HEK293 (cell line): Measurements from ENCODE around the gene PSMC4.

Experiments
- CTCF ChIA-PET: fragments of 350-600 bp; formaldehyde crosslinking; extraction: SDS; loops from one replicate; lab custom pipeline; 2021; ENCODE audit warnings: antibody characterized with exemption; lab: Yijun Ruan, JAX
- POLR2A ChIA-PET: fragments of 300-600 bp; formaldehyde crosslinking; extraction: SDS; loops from one replicate; lab custom pipeline; 2020; ENCODE audit warnings: antibody characterized with exemption, inconsistent platforms; lab: Yijun Ruan, JAX
- H3K27ac ChIP-seq: fragments of 200-500 bp; sonication (Bioruptor generic); 2 replicates; pipeline ENCODE4 v1.5.1; 2014; ENCODE audit warnings: low read depth, low read length, control low read depth, inconsistent platforms; ENCODE audit errors: extremely low read depth
- H3K36me3 ChIP-seq, 2 experiments: fragments of 200-500 bp in 1 of 2; sonication (Bioruptor generic) in 1 of 2; 1 replicate in 1 of 2; 2 replicates in 1 of 2; pipeline ENCODE4 v1.5.1; 2014 to 2017; ENCODE audit warnings: inconsistent platforms in 2 of 2, low read length in 2 of 2; ENCODE audit not compliant: control insufficient read depth in 2 of 2, insufficient read depth in 1 of 2
- H3K4me1 ChIP-seq: fragments of 200-500 bp; sonication (Bioruptor generic); 2 replicates; pipeline ENCODE4 v1.5.1; 2014; ENCODE audit warnings: mild to moderate bottlenecking, low read length, inconsistent platforms; ENCODE audit not compliant: control insufficient read depth, insufficient read depth
- H3K4me3 ChIP-seq: 2 replicates; pipeline ENCODE4 v1.5.1; 2011; ENCODE audit warnings: low read depth, mild to moderate bottlenecking, control low read depth, low read length, moderate library complexity
- H3K9me3 ChIP-seq: fragments of 200-500 bp; sonication (Bioruptor generic); 2 replicates; pipeline ENCODE4 v1.5.1; 2014; ENCODE audit warnings: low read depth, low read length, inconsistent platforms; ENCODE audit not compliant: control insufficient read depth, insufficient read depth
- BCL11B ChIP-seq: fragments of 450-650 bp; formaldehyde crosslinking; IDR thresholded peaks from 2 replicates; pipeline ENCODE4 v1.5.1; 2016; ENCODE audit warnings: low read depth, missing biosample characterization, missing genetic modification characterization
- FEZF1 ChIP-seq: fragments of 450-650 bp; formaldehyde crosslinking; IDR thresholded peaks from 2 replicates; pipeline ENCODE4 v1.5.1; 2016; ENCODE audit warnings: missing biosample characterization, missing genetic modification characterization
- SCRT1 ChIP-seq: fragments of 450-650 bp; formaldehyde crosslinking; IDR thresholded peaks from 2 replicates; pipeline ENCODE4 v1.5.1; 2016; ENCODE audit warnings: missing biosample characterization, missing genetic modification characterization, borderline replicate concordance
- SP3 ChIP-seq: fragments of 450-650 bp; formaldehyde crosslinking; IDR thresholded peaks from 2 replicates; pipeline ENCODE4 v1.5.1; 2016; ENCODE audit warnings: missing biosample characterization, missing genetic modification characterization
- YY1 ChIP-seq: fragments of 450-650 bp; formaldehyde crosslinking; IDR thresholded peaks from 2 replicates; pipeline ENCODE4 v1.5.1; 2018; ENCODE audit warnings: missing biosample characterization, missing genetic modification characterization
- ZFP37 ChIP-seq: fragments of 450-650 bp; formaldehyde crosslinking; IDR thresholded peaks from 2 replicates; pipeline ENCODE4 v1.5.1; 2016; ENCODE audit warnings: missing biosample characterization, missing genetic modification characterization
- ZNF138 ChIP-seq: fragments of 450-650 bp; formaldehyde crosslinking; IDR thresholded peaks from 2 replicates; pipeline ENCODE4 v1.5.1; 2016; ENCODE audit warnings: missing biosample characterization, missing genetic modification characterization, borderline replicate concordance
- ZNF155 ChIP-seq: fragments of 450-650 bp; formaldehyde crosslinking; IDR thresholded peaks from 2 replicates; pipeline ENCODE4 v1.5.1; 2016; ENCODE audit warnings: missing biosample characterization, missing genetic modification characterization
- ZNF174 ChIP-seq: fragments of 450-650 bp; formaldehyde crosslinking; IDR thresholded peaks from 2 replicates; pipeline ENCODE4 v1.5.0; 2017; ENCODE audit warnings: missing biosample characterization, mild to moderate bottlenecking, missing genetic modification characterization
- ZNF324 ChIP-seq: fragments of 450-650 bp; formaldehyde crosslinking; IDR thresholded peaks from 2 replicates; pipeline ENCODE4 v1.5.1; 2016; ENCODE audit warnings: missing biosample characterization, missing genetic modification characterization
- ZNF341 ChIP-seq: fragments of 450-650 bp; formaldehyde crosslinking; IDR thresholded peaks from 2 replicates; pipeline ENCODE4; 2016; ENCODE audit warnings: low read depth, missing biosample characterization, missing genetic modification characterization
- ZNF350 ChIP-seq: fragments of 450-650 bp; formaldehyde crosslinking; IDR thresholded peaks from 2 replicates; pipeline ENCODE4 v1.5.0; 2017; ENCODE audit warnings: missing biosample characterization, mild to moderate bottlenecking, missing genetic modification characterization
- ZNF37A ChIP-seq: fragments of 450-650 bp; IDR thresholded peaks from 2 replicates; pipeline ENCODE4 v1.5.1; 2018; ENCODE audit warnings: missing biosample characterization, missing genetic modification characterization
- ZNF404 ChIP-seq: fragments of 450-650 bp; formaldehyde crosslinking; IDR thresholded peaks from 2 replicates; pipeline ENCODE4 v1.5.1; 2017; ENCODE audit warnings: missing biosample characterization, missing genetic modification characterization
- ZNF449 ChIP-seq: fragments of 450-650 bp; formaldehyde crosslinking; IDR thresholded peaks from 2 replicates; pipeline ENCODE4 v1.5.1; 2017; ENCODE audit warnings: missing biosample characterization, mild to moderate bottlenecking, missing genetic modification characterization, moderate library complexity
- ZNF704 ChIP-seq: fragments of 450-650 bp; formaldehyde crosslinking; IDR thresholded peaks from 2 replicates; pipeline ENCODE4 v1.5.1; 2016; ENCODE audit warnings: missing biosample characterization, missing genetic modification characterization
- ZNF76 ChIP-seq: fragments of 450-650 bp; formaldehyde crosslinking; IDR thresholded peaks from 2 replicates; pipeline ENCODE4; 2016; ENCODE audit warnings: low read depth, missing biosample characterization, missing genetic modification characterization, borderline replicate concordance
- ZNF768 ChIP-seq: fragments of 450-650 bp; formaldehyde crosslinking; IDR thresholded peaks from 2 replicates; pipeline ENCODE4 v1.5.1; 2018; ENCODE audit warnings: missing biosample characterization, mild to moderate bottlenecking, missing genetic modification characterization
- TF ChIP-seq, protein P1 (sequence below): fragments of 450-650 bp; formaldehyde crosslinking; IDR thresholded peaks from 2 replicates; pipeline ENCODE4 v1.5.1; 2016; ENCODE audit warnings: missing biosample characterization, missing genetic modification characterization
- TF ChIP-seq, protein P2 (sequence below): fragments of 450-650 bp; formaldehyde crosslinking; IDR thresholded peaks from 2 replicates; pipeline ENCODE4 v1.5.1; 2016; ENCODE audit warnings: missing biosample characterization, missing genetic modification characterization
- TF ChIP-seq, protein P3 (sequence below): fragments of 450-650 bp; formaldehyde crosslinking; IDR thresholded peaks from 2 replicates; pipeline ENCODE4 v1.5.0; 2017; ENCODE audit warnings: missing biosample characterization, missing genetic modification characterization, borderline replicate concordance

Gene PSMC4

GRCh38 chr19:39996811-39997637 lies 26.1 kb downstream of the PSMC4 start, which contains the start of gene ZNF546 (continued):
- TF ChIP-seq, protein P1, sequence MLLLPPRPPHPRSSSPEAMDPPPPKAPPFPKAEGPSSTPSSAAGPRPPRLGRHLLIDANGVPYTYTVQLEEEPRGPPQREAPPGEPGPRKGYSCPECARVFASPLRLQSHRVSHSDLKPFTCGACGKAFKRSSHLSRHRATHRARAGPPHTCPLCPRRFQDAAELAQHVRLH (tag by site-specific recombination): peak; percentile 46
- TF ChIP-seq SP3 (tag by site-specific recombination): peak; percentile 68
- peak; percentile 99 for TF ChIP-seq ZNF76 (tag by site-specific recombination)

DNA sequence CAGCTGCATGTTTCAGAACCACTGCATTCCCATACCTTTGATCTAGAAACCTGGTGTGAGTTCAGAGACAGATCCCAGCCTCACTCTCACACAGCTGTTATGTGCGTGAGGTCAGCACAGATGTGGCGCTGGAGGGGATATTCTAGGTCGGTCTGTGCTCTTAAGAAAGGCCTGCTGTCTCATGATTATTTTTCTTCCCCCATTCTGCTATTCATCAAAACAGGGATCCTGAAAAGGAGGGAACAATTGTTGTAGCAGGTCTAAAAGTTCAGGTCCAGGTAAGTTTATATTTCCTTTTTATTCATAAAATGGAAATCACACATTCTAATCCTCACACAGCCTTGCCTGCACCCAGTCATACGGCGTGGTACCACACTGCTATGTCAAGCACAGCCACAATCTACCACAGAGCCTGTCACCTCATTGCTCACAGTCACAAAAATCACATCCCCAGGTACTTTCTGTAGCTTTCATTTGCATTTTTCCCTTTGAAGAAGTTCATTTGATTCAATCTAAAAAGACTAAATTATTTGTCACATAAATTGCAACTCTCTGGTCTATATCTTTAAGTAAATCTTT lies 26.8 kb downstream of the PSMC4 start:
- peak overlapping the region; percentile 84 for H3K4me3 ChIP-seq
- peak overlapping the region; percentile 83; the same call in 1 of the 2 replicates for H3K27ac ChIP-seq
- 0 out of 2 replicates have a peak, but pooled peaks cover 4% of the 10 kb centered on the region for H3K9me3 ChIP-seq
- ChIA-PET CTCF (interaction anchor here (0.5 to 2.5 kb wide), 4 partner anchors 27 to 446 kb away, joined by 3 to 17 read pairs (median 4); partner anchors contain the start of genes PSMC4 and TTC9B), POLR2A (interaction anchor here (0.6 to 3.1 kb wide), 12 partner anchors 9 to 196 kb away, joined by 3 to 49 read pairs (median 5); partner anchors contain the start of genes FBL, PSMC4, ZNF780A and ZNF780B)
- H3K36me3 ChIP-seq: peaks cover 3 to 47% of the 10 kb centered on the region in 2 experiments
- TF ChIP-seq BCL11B (tag by site-specific recombination) (no peak), ZNF768 (tag by site-specific recombination) (peak; percentile 41; the same call in 1 of the 2 replicates)
- TF ChIP-seq, protein P2, sequence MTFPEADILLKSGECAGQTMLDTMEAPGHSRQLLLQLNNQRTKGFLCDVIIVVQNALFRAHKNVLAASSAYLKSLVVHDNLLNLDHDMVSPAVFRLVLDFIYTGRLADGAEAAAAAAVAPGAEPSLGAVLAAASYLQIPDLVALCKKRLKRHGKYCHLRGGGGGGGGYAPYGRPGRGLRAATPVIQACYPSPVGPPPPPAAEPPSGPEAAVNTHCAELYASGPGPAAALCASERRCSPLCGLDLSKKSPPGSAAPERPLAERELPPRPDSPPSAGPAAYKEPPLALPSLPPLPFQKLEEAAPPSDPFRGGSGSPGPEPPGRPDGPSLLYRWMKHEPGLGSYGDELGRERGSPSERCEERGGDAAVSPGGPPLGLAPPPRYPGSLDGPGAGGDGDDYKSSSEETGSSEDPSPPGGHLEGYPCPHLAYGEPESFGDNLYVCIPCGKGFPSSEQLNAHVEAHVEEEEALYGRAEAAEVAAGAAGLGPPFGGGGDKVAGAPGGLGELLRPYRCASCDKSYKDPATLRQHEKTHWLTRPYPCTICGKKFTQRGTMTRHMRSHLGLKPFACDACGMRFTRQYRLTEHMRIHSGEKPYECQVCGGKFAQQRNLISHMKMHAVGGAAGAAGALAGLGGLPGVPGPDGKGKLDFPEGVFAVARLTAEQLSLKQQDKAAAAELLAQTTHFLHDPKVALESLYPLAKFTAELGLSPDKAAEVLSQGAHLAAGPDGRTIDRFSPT (tag by site-specific recombination): no peak
- H3K4me1 ChIP-seq: peaks cover 9% of the 10 kb centered on the region

DNA sequence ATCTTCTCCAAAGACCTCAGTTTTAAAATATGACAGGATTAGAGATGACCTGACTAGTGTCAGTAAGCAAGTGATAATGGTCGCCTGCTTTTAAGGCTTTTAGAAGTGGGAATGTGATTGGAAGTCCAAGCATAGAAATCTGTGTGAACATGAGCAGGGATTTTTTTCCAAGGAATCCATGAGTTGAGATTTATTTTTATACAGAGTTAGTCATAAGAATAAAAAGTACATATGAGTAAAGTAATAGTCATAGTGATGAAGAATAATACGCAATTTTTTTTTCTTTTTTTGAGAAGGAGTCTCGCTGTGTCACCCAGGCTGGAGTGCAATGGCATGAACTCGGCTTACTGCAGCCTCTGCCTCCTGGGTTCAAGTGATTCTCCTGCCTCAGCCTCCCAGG lies 27.5 kb downstream of the PSMC4 start:
- Histone ChIP-seq H3K4me1 (peaks cover 9% of the 10 kb centered on the region), H3K27ac (no peak overlapping the region), H3K9me3 (peaks cover 4% of the 10 kb centered on the region; the same call in 1 of the 2 replicates), H3K4me3 (no peak overlapping the region), H3K36me3 (peaks cover 3 to 55% of the 10 kb centered on the region in 2 experiments)
- TF ChIP-seq SCRT1 (tag by site-specific recombination) (no peak), ZNF174 (tag by site-specific recombination) (no peak), ZNF350 (tag by site-specific recombination) (no peak), YY1 (tag by site-specific recombination) (no peak), ZNF324 (tag by site-specific recombination) (no peak), ZNF138 (tag by site-specific recombination) (no peak), ZNF341 (tag by site-specific recombination) (no peak), ZNF155 (tag by site-specific recombination) (no peak), ZNF449 (tag by site-specific recombination) (no peak), ZNF404 (no peak), ZNF37A (tag by site-specific recombination) (no peak), ZNF704 (no peak), ZFP37 (no peak), FEZF1 (tag by site-specific recombination) (no peak)
- TF ChIP-seq, protein P1 (tag by site-specific recombination): no peak
- TF ChIP-seq, protein P3, sequence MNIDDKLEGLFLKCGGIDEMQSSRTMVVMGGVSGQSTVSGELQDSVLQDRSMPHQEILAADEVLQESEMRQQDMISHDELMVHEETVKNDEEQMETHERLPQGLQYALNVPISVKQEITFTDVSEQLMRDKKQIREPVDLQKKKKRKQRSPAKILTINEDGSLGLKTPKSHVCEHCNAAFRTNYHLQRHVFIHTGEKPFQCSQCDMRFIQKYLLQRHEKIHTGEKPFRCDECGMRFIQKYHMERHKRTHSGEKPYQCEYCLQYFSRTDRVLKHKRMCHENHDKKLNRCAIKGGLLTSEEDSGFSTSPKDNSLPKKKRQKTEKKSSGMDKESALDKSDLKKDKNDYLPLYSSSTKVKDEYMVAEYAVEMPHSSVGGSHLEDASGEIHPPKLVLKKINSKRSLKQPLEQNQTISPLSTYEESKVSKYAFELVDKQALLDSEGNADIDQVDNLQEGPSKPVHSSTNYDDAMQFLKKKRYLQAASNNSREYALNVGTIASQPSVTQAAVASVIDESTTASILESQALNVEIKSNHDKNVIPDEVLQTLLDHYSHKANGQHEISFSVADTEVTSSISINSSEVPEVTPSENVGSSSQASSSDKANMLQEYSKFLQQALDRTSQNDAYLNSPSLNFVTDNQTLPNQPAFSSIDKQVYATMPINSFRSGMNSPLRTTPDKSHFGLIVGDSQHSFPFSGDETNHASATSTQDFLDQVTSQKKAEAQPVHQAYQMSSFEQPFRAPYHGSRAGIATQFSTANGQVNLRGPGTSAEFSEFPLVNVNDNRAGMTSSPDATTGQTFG (tag by site-specific recombination): no peak
- POLR2A ChIA-PET: interaction anchor here (2.2 to 3.1 kb wide), 2 partner anchors 28 to 92 kb away, joined by 11 to 49 read pairs; partner anchors contain the start of genes PSMC4 and ZNF780A
- CTCF ChIA-PET: interaction anchor here (1.4 kb wide), 1 partner anchor 141 kb away, joined by 4 read pairs; no protein-coding TSS in a partner anchor
